ENCODE data around the gene PCSK4.

GRCh38 chr19:1496714-1497577 lies 6.8 kb upstream of the PCSK4 start:
- TF ChIP-seq SUZ12 (IDR thresholded peaks at IDR 0.05) (no peak), BHLHE40 (IDR thresholded peaks at IDR 0.05; ENCODE audit: borderline replicate concordance) (no peak), PKNOX1 (IDR thresholded peaks at IDR 0.05) (no peak)
